Hepatocyte (in vitro differentiated cells): Measurements from ENCODE around the gene HERC4.

Experiments
- EZH2 ChIP-seq: fragments of 200-600 bp; sonication (generic); IDR thresholded peaks from 2 replicates; pipeline ENCODE4 v1.6.1; 2016; ENCODE audit warnings: antibody characterized with exemption, mild to moderate bottlenecking, borderline replicate concordance
- EZH2phosphoT487 ChIP-seq: fragments of 200-600 bp; sonication (generic); IDR thresholded peaks from one replicate; pipeline ENCODE4 v1.6.1; 2018; ENCODE audit warnings: antibody characterized with exemption, mild to moderate bottlenecking, low read depth, moderate library complexity; ENCODE audit not compliant: unreplicated experiment, severe bottlenecking
- TF ChIP-seq, protein P1 (sequence below): fragments of 200-600 bp; sonication (generic); IDR thresholded peaks from 2 replicates; pipeline ENCODE4 v1.5.1; 2016; ENCODE audit warnings: antibody characterized with exemption, mild to moderate bottlenecking; ENCODE audit not compliant: poor library complexity

GRCh38 chr10:68118657-68119056 is 43.6 kb upstream of the HERC4 start:
- TF ChIP-seq EZH2 (no peak), EZH2phosphoT487 (no peak)
- TF ChIP-seq, protein P1, sequence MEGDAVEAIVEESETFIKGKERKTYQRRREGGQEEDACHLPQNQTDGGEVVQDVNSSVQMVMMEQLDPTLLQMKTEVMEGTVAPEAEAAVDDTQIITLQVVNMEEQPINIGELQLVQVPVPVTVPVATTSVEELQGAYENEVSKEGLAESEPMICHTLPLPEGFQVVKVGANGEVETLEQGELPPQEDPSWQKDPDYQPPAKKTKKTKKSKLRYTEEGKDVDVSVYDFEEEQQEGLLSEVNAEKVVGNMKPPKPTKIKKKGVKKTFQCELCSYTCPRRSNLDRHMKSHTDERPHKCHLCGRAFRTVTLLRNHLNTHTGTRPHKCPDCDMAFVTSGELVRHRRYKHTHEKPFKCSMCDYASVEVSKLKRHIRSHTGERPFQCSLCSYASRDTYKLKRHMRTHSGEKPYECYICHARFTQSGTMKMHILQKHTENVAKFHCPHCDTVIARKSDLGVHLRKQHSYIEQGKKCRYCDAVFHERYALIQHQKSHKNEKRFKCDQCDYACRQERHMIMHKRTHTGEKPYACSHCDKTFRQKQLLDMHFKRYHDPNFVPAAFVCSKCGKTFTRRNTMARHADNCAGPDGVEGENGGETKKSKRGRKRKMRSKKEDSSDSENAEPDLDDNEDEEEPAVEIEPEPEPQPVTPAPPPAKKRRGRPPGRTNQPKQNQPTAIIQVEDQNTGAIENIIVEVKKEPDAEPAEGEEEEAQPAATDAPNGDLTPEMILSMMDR: no peak
